AG09319 (cell line): ENCODE data around the gene STK32C.
"Not testable (repeated sequence)": the region's sequence is repeated elsewhere in the genome, so short reads cannot be mapped to it uniquely, and the experiment has no call there.

Experiments used
- DNase-seq: peaks from one replicate; pipeline ENCODE4 v3.0.0-alpha.2; 2010; ENCODE audit warnings: low read depth; ENCODE audit errors: extremely low read depth
- TF ChIP-seq, protein P1 (sequence below): IDR thresholded peaks from 2 replicates; pipeline ENCODE4 v1.5.1; 2011; ENCODE audit warnings: low read depth, mild to moderate bottlenecking, inconsistent platforms, low read length, moderate library complexity

Gene STK32C

DNA sequence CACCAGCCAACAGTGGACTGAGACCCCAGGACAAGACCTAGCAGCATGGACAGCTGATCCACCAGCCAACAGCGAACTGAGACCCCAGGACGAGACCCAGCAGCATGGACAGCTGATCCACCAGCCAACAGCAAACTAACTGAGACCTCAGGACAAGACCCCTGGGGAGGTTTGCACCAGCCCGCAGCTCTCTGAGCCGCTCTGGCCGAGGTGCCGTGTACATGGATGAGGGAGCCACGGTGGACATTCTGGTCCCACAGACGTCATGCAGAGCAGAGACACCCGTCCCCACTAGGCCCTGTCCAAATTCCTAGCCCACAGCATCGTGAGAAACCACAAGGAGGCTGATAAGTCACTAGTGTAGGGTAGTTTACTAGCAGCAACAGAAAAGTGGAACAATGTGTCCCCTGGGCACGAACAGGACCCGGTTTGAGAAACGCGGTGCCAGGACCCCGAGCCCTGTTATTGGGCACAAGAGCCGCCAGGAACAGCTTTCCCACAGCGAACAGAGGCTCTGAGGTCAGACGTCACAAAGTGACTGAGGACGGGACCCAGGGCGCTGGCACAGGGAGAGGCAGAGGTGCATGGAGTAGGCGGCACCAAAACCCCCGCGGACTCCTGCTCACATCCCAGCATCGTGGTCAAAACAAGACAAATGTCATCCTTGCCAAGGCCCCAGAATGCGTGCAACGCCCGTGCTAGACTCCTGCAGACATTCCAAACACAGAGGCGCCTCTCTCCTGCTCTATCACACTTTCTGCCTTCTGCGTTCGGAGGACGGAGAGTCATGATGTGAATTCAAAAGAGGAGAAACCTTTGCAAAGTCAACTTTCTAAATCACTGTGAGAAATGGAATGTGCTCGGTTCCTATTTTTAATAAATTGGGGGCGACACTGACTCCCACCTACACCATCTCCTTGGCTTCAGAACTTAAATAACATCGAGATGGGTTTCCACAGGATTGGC, 8.1 kb downstream of the STK32C start:
- TF ChIP-seq, protein P1, sequence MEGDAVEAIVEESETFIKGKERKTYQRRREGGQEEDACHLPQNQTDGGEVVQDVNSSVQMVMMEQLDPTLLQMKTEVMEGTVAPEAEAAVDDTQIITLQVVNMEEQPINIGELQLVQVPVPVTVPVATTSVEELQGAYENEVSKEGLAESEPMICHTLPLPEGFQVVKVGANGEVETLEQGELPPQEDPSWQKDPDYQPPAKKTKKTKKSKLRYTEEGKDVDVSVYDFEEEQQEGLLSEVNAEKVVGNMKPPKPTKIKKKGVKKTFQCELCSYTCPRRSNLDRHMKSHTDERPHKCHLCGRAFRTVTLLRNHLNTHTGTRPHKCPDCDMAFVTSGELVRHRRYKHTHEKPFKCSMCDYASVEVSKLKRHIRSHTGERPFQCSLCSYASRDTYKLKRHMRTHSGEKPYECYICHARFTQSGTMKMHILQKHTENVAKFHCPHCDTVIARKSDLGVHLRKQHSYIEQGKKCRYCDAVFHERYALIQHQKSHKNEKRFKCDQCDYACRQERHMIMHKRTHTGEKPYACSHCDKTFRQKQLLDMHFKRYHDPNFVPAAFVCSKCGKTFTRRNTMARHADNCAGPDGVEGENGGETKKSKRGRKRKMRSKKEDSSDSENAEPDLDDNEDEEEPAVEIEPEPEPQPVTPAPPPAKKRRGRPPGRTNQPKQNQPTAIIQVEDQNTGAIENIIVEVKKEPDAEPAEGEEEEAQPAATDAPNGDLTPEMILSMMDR: no peak
- DNase-seq: no peak

DNA sequence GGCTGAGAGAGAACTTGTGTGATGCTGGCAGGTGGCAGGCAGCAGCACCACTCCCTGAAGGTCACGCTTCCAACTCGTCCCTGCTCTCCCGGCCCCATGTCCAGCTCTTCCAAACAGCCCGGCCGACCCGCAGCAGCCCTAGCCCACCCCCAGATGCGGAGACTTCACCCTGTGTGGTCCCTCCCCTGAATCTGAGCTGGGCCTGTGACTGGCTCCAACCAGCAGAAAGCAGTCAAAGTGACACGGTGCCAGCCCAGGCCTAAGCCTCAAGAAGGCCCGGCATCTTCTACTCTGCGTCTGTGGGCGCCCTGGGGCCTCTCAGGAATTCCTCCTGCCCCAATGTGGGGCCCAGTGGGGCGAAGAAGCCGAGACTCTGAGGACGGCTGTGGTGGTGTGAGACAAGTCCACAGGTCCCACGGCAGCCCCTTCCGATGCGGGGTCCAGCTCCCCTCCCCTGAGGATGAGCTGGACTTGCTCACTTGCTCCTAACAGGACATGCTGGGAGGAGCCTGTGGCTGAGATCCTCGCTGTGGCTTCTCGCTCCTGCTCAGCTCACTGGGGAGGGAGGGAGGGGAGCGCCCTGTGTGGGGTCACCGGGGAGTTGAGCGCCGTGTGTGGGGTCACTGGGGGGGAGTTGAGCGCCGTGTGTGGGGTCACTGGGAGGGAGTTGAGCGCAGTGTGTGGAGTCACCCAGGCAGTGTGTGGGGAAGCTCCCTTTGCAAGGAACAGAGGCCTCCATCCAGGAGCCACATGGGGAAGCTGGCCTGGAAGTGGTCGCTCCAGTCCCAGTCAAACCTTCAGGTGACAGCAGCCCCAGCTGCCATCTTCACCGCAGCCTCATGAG, 9.5 kb downstream of the STK32C start:
- TF ChIP-seq, protein P1: no peak
- DNase-seq: no peak

DNA sequence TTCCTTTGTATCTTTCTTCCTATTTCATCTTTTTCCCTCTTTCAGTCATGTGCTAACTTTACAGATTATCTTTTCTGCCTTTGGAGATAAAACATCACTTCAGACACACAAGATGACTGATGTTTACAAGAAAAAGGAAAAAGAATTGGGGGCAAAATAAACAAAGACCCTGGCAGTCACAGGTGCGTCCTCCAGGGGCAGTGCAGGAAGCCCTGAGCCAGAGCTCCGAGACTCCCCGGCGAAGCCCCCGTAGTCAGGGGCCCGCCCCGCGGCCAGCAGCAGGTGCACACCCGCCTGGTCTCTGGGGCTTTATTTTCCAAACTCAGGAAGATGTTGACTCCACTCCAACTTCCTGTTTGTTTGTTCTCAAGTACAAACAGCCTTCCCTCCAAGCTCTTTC, 10.2 kb downstream of the STK32C start:
- TF ChIP-seq, protein P1: no peak
- DNase-seq: no peak

DNA sequence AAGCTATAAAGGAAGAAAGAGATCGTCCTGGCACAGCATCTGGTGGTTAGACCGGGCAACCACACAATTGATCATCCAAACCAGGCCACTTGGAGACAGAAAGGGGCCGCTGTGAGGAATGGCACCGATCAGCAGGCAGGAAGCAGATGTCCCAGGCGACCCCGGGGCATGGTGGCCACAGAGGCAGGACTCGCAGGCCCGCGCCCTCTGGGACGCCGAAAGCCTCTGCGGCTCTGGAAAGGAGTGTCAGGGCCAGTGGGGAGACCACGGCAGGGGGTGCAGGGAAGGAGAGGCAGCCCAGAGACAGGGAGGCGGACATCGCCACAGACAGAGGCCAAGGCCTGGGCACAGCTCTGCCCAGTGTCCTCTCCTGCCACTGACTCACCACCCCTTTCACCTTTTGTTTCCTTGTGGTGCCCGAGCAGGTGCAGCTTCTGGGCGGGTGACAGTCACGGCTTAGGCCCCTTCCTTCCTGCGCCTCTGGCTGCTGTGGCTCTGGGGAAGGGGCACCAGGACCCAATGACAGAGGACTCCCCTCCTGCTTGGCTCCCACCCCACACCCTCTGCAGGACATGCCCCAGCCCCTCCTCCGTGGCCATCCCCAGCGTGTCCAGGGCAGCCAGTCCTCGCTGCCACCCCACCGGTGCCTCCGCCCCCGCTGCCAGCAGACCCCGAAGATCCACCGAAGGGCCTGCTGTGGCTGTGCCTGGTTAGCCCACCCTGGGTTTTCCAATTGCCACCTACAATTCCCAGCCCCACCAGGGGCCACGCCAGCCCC, 10.9 kb downstream of the STK32C start:
- DNase-seq: no peak
- TF ChIP-seq, protein P1: no peak

DNA sequence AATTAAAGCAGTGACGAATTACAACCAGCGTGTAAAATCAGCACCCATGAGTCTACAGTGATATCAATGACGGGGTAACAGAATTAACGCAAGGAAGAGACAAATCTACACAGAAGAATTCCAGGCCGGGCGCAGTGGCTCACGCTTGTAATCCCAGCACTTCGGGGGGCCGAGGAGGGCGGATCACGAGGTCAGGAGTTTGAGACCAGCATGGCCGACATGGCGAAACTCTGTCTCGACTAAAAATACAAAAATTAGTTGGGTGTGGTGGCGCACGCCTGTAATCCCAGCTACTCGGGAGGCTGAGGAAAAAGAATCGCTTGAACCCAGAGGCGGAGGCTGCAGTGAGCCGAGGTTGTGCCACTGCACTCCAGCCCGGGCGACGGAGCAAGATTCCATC, 12.3 kb downstream of the STK32C start:
- not testable (repeated sequence) for DNase-seq

DNA sequence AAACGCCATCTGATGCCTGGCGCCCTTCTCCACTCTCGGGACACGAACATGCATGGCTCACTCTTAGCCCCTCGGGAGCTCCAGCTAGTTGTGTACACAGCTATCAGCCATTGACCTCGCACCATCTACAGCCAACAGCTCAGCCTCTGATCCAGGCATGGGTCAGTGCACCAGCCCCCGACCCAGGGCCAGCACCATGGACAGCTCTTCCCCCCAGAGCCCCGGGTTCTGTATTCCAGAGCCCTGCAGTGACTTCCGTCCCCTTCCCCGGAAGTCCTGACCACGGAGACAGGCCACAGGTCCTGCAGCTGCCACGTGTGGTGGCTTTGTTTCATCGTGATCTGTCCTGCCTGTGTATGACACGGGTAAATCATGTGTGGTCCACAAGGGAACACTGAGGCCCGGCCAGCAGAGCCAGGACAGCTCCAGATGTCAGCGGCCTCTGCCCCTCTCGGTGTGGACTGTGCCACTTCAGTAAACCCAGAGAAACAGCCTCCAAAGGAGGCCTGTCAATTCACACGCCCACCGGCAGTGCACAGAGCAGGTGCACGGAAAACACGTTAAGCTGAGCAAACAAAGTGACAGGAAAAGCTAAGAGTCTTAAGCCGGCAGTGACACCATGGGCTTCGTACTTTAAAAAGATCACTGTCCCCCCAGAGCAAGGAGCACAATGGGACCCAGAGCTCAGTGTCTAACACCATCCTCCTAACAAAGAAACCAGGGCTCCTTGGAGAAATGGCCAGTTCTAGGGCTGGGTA, 13.0 kb downstream of the STK32C start:
- TF ChIP-seq, protein P1: no peak
- no peak for DNase-seq
